Measurements from ENCODE around the gene CHST4.

Gene CHST4

DNA sequence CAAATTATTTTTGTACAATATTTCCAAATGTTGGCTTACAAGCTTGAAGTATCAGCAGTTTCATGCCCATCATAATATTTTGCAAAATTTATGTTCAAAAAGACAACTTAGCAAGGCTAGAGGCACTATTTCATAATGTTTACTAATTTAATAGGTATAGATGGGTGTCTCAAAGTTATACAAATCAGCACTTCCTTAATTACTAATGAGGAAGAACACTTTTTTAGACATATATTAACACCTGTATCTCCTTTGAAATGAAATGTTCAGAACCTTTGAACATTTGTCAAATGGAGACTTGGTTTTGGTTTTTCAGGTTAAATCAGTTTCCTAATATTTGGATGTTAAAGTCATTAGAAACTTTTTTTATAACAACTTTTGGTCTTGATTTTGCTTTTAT, 48.5 kb downstream of the CHST4 start:
- no peak for TF ChIP-seq CEBPB (IDR thresholded peaks at IDR 0.05)
- no peak for TF ChIP-seq TAF1 (IDR thresholded peaks at IDR 0.05; ENCODE audit: low read depth)
- TF ChIP-seq NFIC (IDR thresholded peaks at IDR 0.05): no peak
- no peak for TF ChIP-seq ZBTB7A (IDR thresholded peaks at IDR 0.05; ENCODE audit: low read depth)
- TF ChIP-seq TCF12 (IDR thresholded peaks at IDR 0.05; ENCODE audit: low read depth): no peak
- no peak for TF ChIP-seq RAD21 (IDR thresholded peaks at IDR 0.05; ENCODE audit: low read depth)
- TF ChIP-seq TEAD4 (IDR thresholded peaks at IDR 0.05): no peak
- TF ChIP-seq, protein P1, sequence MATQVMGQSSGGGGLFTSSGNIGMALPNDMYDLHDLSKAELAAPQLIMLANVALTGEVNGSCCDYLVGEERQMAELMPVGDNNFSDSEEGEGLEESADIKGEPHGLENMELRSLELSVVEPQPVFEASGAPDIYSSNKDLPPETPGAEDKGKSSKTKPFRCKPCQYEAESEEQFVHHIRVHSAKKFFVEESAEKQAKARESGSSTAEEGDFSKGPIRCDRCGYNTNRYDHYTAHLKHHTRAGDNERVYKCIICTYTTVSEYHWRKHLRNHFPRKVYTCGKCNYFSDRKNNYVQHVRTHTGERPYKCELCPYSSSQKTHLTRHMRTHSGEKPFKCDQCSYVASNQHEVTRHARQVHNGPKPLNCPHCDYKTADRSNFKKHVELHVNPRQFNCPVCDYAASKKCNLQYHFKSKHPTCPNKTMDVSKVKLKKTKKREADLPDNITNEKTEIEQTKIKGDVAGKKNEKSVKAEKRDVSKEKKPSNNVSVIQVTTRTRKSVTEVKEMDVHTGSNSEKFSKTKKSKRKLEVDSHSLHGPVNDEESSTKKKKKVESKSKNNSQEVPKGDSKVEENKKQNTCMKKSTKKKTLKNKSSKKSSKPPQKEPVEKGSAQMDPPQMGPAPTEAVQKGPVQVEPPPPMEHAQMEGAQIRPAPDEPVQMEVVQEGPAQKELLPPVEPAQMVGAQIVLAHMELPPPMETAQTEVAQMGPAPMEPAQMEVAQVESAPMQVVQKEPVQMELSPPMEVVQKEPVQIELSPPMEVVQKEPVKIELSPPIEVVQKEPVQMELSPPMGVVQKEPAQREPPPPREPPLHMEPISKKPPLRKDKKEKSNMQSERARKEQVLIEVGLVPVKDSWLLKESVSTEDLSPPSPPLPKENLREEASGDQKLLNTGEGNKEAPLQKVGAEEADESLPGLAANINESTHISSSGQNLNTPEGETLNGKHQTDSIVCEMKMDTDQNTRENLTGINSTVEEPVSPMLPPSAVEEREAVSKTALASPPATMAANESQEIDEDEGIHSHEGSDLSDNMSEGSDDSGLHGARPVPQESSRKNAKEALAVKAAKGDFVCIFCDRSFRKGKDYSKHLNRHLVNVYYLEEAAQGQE (IDR thresholded peaks at IDR 0.05; ENCODE audit: low read depth): no peak
- TF ChIP-seq FOXM1 (IDR thresholded peaks at IDR 0.05; ENCODE audit: borderline replicate concordance, low read depth): no peak
- no peak for TF ChIP-seq EGR1 (IDR thresholded peaks at IDR 0.05)
- TF ChIP-seq, protein P2, sequence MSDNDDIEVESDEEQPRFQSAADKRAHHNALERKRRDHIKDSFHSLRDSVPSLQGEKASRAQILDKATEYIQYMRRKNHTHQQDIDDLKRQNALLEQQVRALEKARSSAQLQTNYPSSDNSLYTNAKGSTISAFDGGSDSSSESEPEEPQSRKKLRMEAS (IDR thresholded peaks at IDR 0.05): no peak
- no peak for TF ChIP-seq EP300 (IDR thresholded peaks at IDR 0.05; ENCODE audit: borderline replicate concordance)
- TF ChIP-seq CREB1 (IDR thresholded peaks at IDR 0.05; ENCODE audit: low read depth): no peak
- TF ChIP-seq YY1 (IDR thresholded peaks at IDR 0.05; ENCODE audit: low read depth): no peak
- TF ChIP-seq, protein P3, sequence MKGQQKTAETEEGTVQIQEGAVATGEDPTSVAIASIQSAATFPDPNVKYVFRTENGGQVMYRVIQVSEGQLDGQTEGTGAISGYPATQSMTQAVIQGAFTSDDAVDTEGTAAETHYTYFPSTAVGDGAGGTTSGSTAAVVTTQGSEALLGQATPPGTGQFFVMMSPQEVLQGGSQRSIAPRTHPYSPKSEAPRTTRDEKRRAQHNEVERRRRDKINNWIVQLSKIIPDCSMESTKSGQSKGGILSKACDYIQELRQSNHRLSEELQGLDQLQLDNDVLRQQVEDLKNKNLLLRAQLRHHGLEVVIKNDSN (IDR thresholded peaks at IDR 0.05): no peak

DNA sequence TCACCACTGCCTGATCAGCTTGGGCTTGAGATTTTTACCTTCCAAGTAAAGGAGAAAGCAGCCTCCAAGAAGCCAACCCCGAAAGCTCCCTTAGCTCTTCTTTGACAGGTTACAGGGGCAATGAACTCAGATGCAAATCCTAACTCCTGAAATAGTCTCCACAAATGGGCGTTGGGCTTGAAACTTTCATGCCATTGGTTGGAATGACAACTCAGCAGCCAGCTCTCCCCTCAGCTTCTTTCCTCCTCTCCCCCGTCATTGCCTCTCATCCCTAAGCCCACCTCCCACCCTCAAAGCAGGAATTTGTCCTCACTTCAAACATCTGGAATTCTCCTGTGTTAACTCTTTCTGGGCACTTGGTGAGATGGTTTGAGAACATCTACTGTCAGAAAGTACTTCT, 50.7 kb downstream of the CHST4 start, which contains the start of gene TAT:
TAT (minus strand) TSS at position 122 of the 400 bp plus-strand sequence. CDS start 677 bp downstream, outside the sequence.
- TF ChIP-seq EGR1 (IDR thresholded peaks at IDR 0.05) (no peak), TCF12 (IDR thresholded peaks at IDR 0.05; ENCODE audit: low read depth) (no peak), EP300 (IDR thresholded peaks at IDR 0.05; ENCODE audit: borderline replicate concordance) (no peak), CREB1 (IDR thresholded peaks at IDR 0.05; ENCODE audit: low read depth) (no peak), YY1 (IDR thresholded peaks at IDR 0.05; ENCODE audit: low read depth) (no peak), TEAD4 (IDR thresholded peaks at IDR 0.05) (no peak), CEBPB (IDR thresholded peaks at IDR 0.05) (no peak), TAF1 (IDR thresholded peaks at IDR 0.05; ENCODE audit: low read depth) (no peak), ZBTB7A (IDR thresholded peaks at IDR 0.05; ENCODE audit: low read depth) (no peak), FOXM1 (IDR thresholded peaks at IDR 0.05; ENCODE audit: borderline replicate concordance, low read depth) (no peak), RAD21 (IDR thresholded peaks at IDR 0.05; ENCODE audit: low read depth) (no peak), NFIC (IDR thresholded peaks at IDR 0.05) (no peak)
- TF ChIP-seq, protein P3 (IDR thresholded peaks at IDR 0.05): no peak
- TF ChIP-seq, protein P2 (IDR thresholded peaks at IDR 0.05): no peak
- TF ChIP-seq, protein P1 (IDR thresholded peaks at IDR 0.05; ENCODE audit: low read depth): no peak

DNA sequence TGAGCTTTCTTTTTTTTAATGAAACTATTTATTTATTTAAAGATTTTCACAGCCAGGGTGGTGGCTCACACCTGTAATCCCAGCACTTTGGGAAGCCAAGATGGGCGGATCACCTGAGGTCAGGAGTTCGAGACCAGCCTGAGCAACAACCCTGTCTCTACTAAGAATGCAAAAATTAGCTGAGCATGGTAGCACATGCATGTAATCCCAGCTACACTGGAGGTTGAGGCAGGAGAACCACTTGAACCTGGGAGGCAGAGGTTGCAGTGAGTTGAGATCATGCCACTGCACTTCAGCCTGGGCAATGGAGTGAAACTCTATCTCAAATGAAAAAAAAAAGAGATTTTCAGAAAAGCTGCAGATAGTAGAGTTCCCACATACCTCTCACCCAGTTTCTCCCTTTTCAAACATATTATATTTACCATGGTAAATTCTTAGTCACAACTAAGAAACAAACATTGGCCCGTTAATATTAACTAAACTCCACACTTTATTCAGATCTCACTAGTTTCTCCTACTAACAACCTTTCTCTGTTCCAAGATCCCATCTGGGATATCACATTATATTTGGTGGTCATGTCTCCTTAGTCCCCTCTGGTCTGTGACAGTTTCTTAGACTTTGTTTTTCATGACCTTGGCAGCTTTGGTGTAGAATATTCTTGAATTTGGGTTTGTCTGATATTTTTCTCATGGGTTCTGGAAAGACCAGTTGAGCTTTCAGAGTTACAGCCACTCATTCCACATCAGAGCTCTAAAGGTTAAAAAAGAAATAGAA, 58.5 kb downstream of the CHST4 start:
- TF ChIP-seq, protein P1 (IDR thresholded peaks at IDR 0.05; ENCODE audit: low read depth): no peak
- TF ChIP-seq NFIC (IDR thresholded peaks at IDR 0.05): no peak
- TF ChIP-seq, protein P2 (IDR thresholded peaks at IDR 0.05): no peak
- TF ChIP-seq RAD21 (IDR thresholded peaks at IDR 0.05; ENCODE audit: low read depth): no peak
- TF ChIP-seq EGR1 (IDR thresholded peaks at IDR 0.05): no peak
- TF ChIP-seq FOXM1 (IDR thresholded peaks at IDR 0.05; ENCODE audit: borderline replicate concordance, low read depth): no peak
- TF ChIP-seq, protein P3 (IDR thresholded peaks at IDR 0.05): no peak
- TF ChIP-seq TCF12 (IDR thresholded peaks at IDR 0.05; ENCODE audit: low read depth): no peak
- TF ChIP-seq TAF1 (IDR thresholded peaks at IDR 0.05; ENCODE audit: low read depth): no peak

All from Ishikawa (cell line).